Endothelial cell (in vitro differentiated cells): ENCODE results near the gene SHC3. TPM values are rescaled to one million over a fixed set of nuclear protein-coding genes. Genes with fewer than 3 reads are reported as not detected.

ENCODE experiments used
- DNase-seq: peaks from one replicate; pipeline ENCODE4 v3.0.0; 2021; ENCODE audit warnings: low spot score
- H3K27ac Mint-ChIP-seq: one replicate; pipeline ENCODE4 v1.8.0; 2021; ENCODE audit warnings: mixed read lengths, inconsistent platforms; ENCODE audit not compliant: unreplicated experiment
- H3K27me3 Mint-ChIP-seq: one replicate; pipeline ENCODE4 v1.8.0; 2021; ENCODE audit warnings: mild to moderate bottlenecking, moderate library complexity, mixed read lengths, inconsistent platforms; ENCODE audit not compliant: unreplicated experiment
- H3K36me3 Mint-ChIP-seq: one replicate; pipeline ENCODE4 v1.8.0; 2021; ENCODE audit warnings: mild to moderate bottlenecking, low read depth, mixed read lengths, inconsistent platforms; ENCODE audit not compliant: unreplicated experiment
- H3K4me1 Mint-ChIP-seq: one replicate; pipeline ENCODE4 v1.8.0; 2021; ENCODE audit warnings: mild to moderate bottlenecking, mixed read lengths, inconsistent platforms; ENCODE audit not compliant: unreplicated experiment
- H3K4me3 Mint-ChIP-seq: one replicate; pipeline ENCODE4 v1.8.0; 2021; ENCODE audit warnings: mild to moderate bottlenecking, mixed read lengths, inconsistent platforms; ENCODE audit not compliant: unreplicated experiment
- H3K9me3 Mint-ChIP-seq: one replicate; pipeline ENCODE4 v1.8.0; 2021; ENCODE audit warnings: mixed read lengths, inconsistent platforms; ENCODE audit not compliant: unreplicated experiment
- CTCF ChIP-seq: fragments of 200-600 bp; sonication (generic); IDR thresholded peaks from one replicate; pipeline ENCODE4 v1.5.0; 2021; ENCODE audit warnings: antibody characterized with exemption; ENCODE audit not compliant: unreplicated experiment
- total RNA-seq: library from RNA; stranded (reverse); fragmentation: NEBNext Ultra II Directional; extraction: Animal tissue kit (Norgen Biotek cat#: 25700); gene quantifications from one replicate; pipeline ENCODE4 v1.2.1, GENCODE V29; 2021; ENCODE audit not compliant: unreplicated experiment

The SHC3 gene
- total RNA-seq, 1 donor from 2014 or later, result 6.5 TPM

GRCh38 chr9:88984543-88984883 is 194.1 kb downstream of the SHC3 start:
- Mint-ChIP-seq H3K27me3 (peaks cover 3% of the 10 kb centered on the region), H3K36me3 (no peaks in the 10 kb centered on the region), H3K27ac (no peak overlapping the region), H3K4me1 (peaks cover 12% of the 10 kb centered on the region), H3K9me3 (no peaks in the 10 kb centered on the region), H3K4me3 (no peak overlapping the region)
- TF ChIP-seq CTCF, result no peak
- DNase-seq, result no peak

- Mint-ChIP-seq H3K27me3 (peaks cover under 1% of the 10 kb centered on the region), H3K4me3 (no peak overlapping the region), H3K36me3 (no peaks in the 10 kb centered on the region), H3K27ac (no peak overlapping the region), H3K9me3 (no peaks in the 10 kb centered on the region), H3K4me1 (peaks cover 7% of the 10 kb centered on the region)
- no peak for TF ChIP-seq CTCF
- DNase-seq, result no peak
Measured at GRCh38 chr9:88983865-88984542, 194.6 kb downstream of the SHC3 start.

GRCh38 chr9:88980740-88981203 is 197.8 kb downstream of the SHC3 start:
- TF ChIP-seq CTCF, result no peak
- H3K36me3 Mint-ChIP-seq, result no peaks in the 10 kb centered on the region
- H3K4me3 Mint-ChIP-seq, result no peak overlapping the region
- no peak overlapping the region for H3K27ac Mint-ChIP-seq
- peaks cover 5% of the 10 kb centered on the region for H3K4me1 Mint-ChIP-seq
- H3K9me3 Mint-ChIP-seq, result no peaks in the 10 kb centered on the region
- no peak for DNase-seq
- peaks cover 3% of the 10 kb centered on the region for H3K27me3 Mint-ChIP-seq

GRCh38 chr9:88979791-88980190 is 198.8 kb downstream of the SHC3 start:
- no peaks in the 10 kb centered on the region for H3K36me3 Mint-ChIP-seq
- DNase-seq, result no peak
- no peak overlapping the region for H3K27ac Mint-ChIP-seq
- peaks cover 3% of the 10 kb centered on the region for H3K27me3 Mint-ChIP-seq
- peaks cover 5% of the 10 kb centered on the region for H3K4me1 Mint-ChIP-seq
- no peak overlapping the region for H3K4me3 Mint-ChIP-seq
- H3K9me3 Mint-ChIP-seq, result no peaks in the 10 kb centered on the region
- no peak for TF ChIP-seq CTCF

- H3K27me3 Mint-ChIP-seq, result peaks cover 3% of the 10 kb centered on the region
- DNase-seq, result no peak
- no peak for TF ChIP-seq CTCF
- H3K36me3 Mint-ChIP-seq, result no peaks in the 10 kb centered on the region
- H3K4me3 Mint-ChIP-seq, result no peak overlapping the region
- no peak overlapping the region for H3K27ac Mint-ChIP-seq
- no peaks in the 10 kb centered on the region for H3K9me3 Mint-ChIP-seq
- H3K4me1 Mint-ChIP-seq, result peaks cover 5% of the 10 kb centered on the region
Measured at GRCh38 chr9:88979021-88979420, 199.6 kb downstream of the SHC3 start.
